Measurements from ENCODE around the gene PIM1.

- no peak for TF ChIP-seq CTCF (IDR thresholded peaks at IDR 0.05; ENCODE audit: poor library complexity, severe bottlenecking)
- TF ChIP-seq EZH2 (IDR thresholded peaks at IDR 0.05; ENCODE audit: borderline replicate concordance, insufficient read depth, low read length, poor library complexity, severe bottlenecking) = no peak
- no peak for TF ChIP-seq MXI1 (conservative IDR thresholded peaks at IDR 0.05; ENCODE audit: poor library complexity, severe bottlenecking)
- TF ChIP-seq EP300 (conservative IDR thresholded peaks at IDR 0.05; ENCODE audit: poor library complexity, severe bottlenecking) = no peak
- no peak for TF ChIP-seq RAD21 (conservative IDR thresholded peaks at IDR 0.05)
- TF ChIP-seq REST (IDR thresholded peaks at IDR 0.05; ENCODE audit: borderline replicate concordance) = no peak
- no peak for TF ChIP-seq POLR2AphosphoS5 (IDR thresholded peaks at IDR 0.05)
- TF ChIP-seq TAF1 (IDR thresholded peaks at IDR 0.05; ENCODE audit: low read depth) = no peak
These were observed 1.4 kb downstream of the PIM1 start for GRCh38 chr6:37171201-37171969.
